ENCODE measurements around the gene BIRC2. TPM values are rescaled to one million over a fixed set of nuclear protein-coding genes. Genes with fewer than 3 reads are reported as not detected.
A peak's percentile ranks its signal among the peaks of the same experiment; 100 is the strongest.

Gene BIRC2
- total RNA-seq, 1 experiment from 2014 or later, result 32.6 TPM

GRCh38 chr11:102309621-102310541, 37.1 kb upstream of the BIRC2 start:
- DNase-seq (ENCODE audit: low read depth, low spot score) (no peak), ATAC-seq (0 out of 2 replicates have a peak, but pooled peaks have one; percentile 24)
- CTCF ChIA-PET, result interaction anchor here (3.6 kb wide), 1 partner anchor 16 kb away, joined by 17 read pairs; no protein-coding TSS in a partner anchor
- peak; percentile 3 to 57 (median 46); a peak in 4 of 6 replicates for TF ChIP-seq CTCF (IDR thresholded peaks at IDR 0.05 in 2 of 3, conservative IDR thresholded peaks at IDR 0.05 in 1 of 3; ENCODE audit: borderline replicate concordance in 1 of 3, insufficient read depth in 1 of 3, low read depth in 2 of 3, low read length in 2 of 3)
- peak; percentile 61; the same call in 1 of the 2 replicates for TF ChIP-seq CEBPB (IDR thresholded peaks at IDR 0.05; ENCODE audit: low read depth)
- TF ChIP-seq ZFX (IDR thresholded peaks at IDR 0.05), result no peak
- Histone ChIP-seq H3K79me2 (ENCODE audit: insufficient read depth, low read length) (no peaks in the 10 kb centered on the region), H3K4me1 (ENCODE audit: control insufficient read depth in 1 of 2, insufficient read depth in 2 of 2, low read length in 2 of 2) (peaks cover 9 to 37% of the 10 kb centered on the region in 2 experiments), H3K27me3 (ENCODE audit: insufficient read depth, low read length) (no peaks in the 10 kb centered on the region), H4K20me1 (ENCODE audit: insufficient read depth) (no peaks in the 10 kb centered on the region), H3K27ac (ENCODE audit: low read depth, low read length) (no peak overlapping the region), H3K4me3 (replicated peaks in 1 of 2; ENCODE audit: low read depth in 1 of 2, low read length in 2 of 2) (no peak overlapping the region), H3K9ac (ENCODE audit: low read length) (no peak overlapping the region), H3K36me3 (ENCODE audit: control insufficient read depth in 1 of 2, insufficient read depth in 2 of 2, low read length in 2 of 2) (no peaks in the 10 kb centered on the region), H3K9me2 (ENCODE audit: insufficient read depth) (no peaks in the 10 kb centered on the region), H2AFZ (ENCODE audit: low read depth, low read length, poor library complexity, severe bottlenecking) (no peak overlapping the region), H3K9me3 (ENCODE audit: control insufficient read depth in 1 of 2, insufficient read depth in 1 of 2, low read depth in 1 of 2, low read length in 2 of 2) (no peaks in the 10 kb centered on the region), H3K4me2 (ENCODE audit: low read length) (no peak overlapping the region)
- intact Hi-C loops (cut with micrococcal nuclease), result no loop called here
- RAD21 ChIA-PET (ENCODE audit: low non-redundant PET in 1 of 2, low total read pairs in 2 of 2, uncharacterized antibody in 2 of 2, unreplicated experiment in 2 of 2), result no interaction called here
- POLR2A ChIA-PET, result no interaction called here
- no TSS peak for BruUV-seq (replicated peaks)

GRCh38 chr11:102312667-102313066, 34.3 kb upstream of the BIRC2 start:
- RAD21 ChIA-PET (ENCODE audit: low non-redundant PET in 1 of 2, low total read pairs in 2 of 2, uncharacterized antibody in 2 of 2, unreplicated experiment in 2 of 2), result no interaction called here
- ATAC-seq (no peak), DNase-seq (ENCODE audit: low read depth, low spot score) (no peak)
- Histone ChIP-seq H3K9me3 (ENCODE audit: control insufficient read depth in 1 of 2, insufficient read depth in 1 of 2, low read depth in 1 of 2, low read length in 2 of 2) (no peaks in the 10 kb centered on the region), H3K36me3 (ENCODE audit: control insufficient read depth in 1 of 2, insufficient read depth in 2 of 2, low read length in 2 of 2) (no peaks in the 10 kb centered on the region), H3K27ac (ENCODE audit: low read depth, low read length) (no peak overlapping the region), H3K4me3 (replicated peaks in 1 of 2; ENCODE audit: low read depth in 1 of 2, low read length in 2 of 2) (peak overlapping the region; percentile 35 to 59), H4K20me1 (ENCODE audit: insufficient read depth) (no peaks in the 10 kb centered on the region), H3K9me2 (ENCODE audit: insufficient read depth) (no peaks in the 10 kb centered on the region), H3K79me2 (ENCODE audit: insufficient read depth, low read length) (no peaks in the 10 kb centered on the region), H2AFZ (ENCODE audit: low read depth, low read length, poor library complexity, severe bottlenecking) (peak overlapping the region; percentile 99), H3K27me3 (ENCODE audit: insufficient read depth, low read length) (no peaks in the 10 kb centered on the region), H3K4me1 (ENCODE audit: control insufficient read depth in 1 of 2, insufficient read depth in 2 of 2, low read length in 2 of 2) (peaks cover 7 to 31% of the 10 kb centered on the region in 2 experiments), H3K9ac (ENCODE audit: low read length) (peak overlapping the region; percentile 47), H3K4me2 (ENCODE audit: low read length) (peak overlapping the region; percentile 85)
- BruUV-seq (replicated peaks), result no TSS peak
- intact Hi-C loops (cut with micrococcal nuclease), result no loop called here
- POLR2A ChIA-PET, result no interaction called here
- CTCF ChIA-PET, result interaction anchor here (1.9 to 3.8 kb wide), 2 partner anchors 18 to 29 kb away, joined by 6 to 14 read pairs; no protein-coding TSS in a partner anchor
- no peak for TF ChIP-seq ZNF274 (IDR thresholded peaks at IDR 0.05; ENCODE audit: low read depth, low read length)
- no peak for TF ChIP-seq SRF (IDR thresholded peaks at IDR 0.05; ENCODE audit: low read depth)

Measured in HCT116 (cell line).